ENCODE measurements around the gene DUSP3. TPM values are rescaled to one million over a fixed set of nuclear protein-coding genes. Genes with fewer than 3 reads are reported as not detected.

The DUSP3 gene
- total RNA-seq, 2 donors from 2014 or later, result 62.4 to 78.9 TPM

GRCh38 chr17:43784628-43785101 lies 5.9 kb upstream of the DUSP3 start:
- WGBS, result 58% methylated on average over 5 of the region's 5 CpGs
- no peak overlapping the region for H3K27ac ChIP-seq
- H3K9me3 ChIP-seq, result no peaks in the 10 kb centered on the region
- H3K4me3 ChIP-seq, result no peak overlapping the region
- no peaks in the 10 kb centered on the region for H3K36me3 ChIP-seq
- no peaks in the 10 kb centered on the region for H3K27me3 ChIP-seq (replicated peaks; ENCODE audit: insufficient read depth)
- intact Hi-C loops (cut with DNase I), result no loop called here
- no peak for TF ChIP-seq CTCF (IDR thresholded peaks at IDR 0.05)
- no peak for TF ChIP-seq POLR2AphosphoS5 (IDR thresholded peaks at IDR 0.05)
- TF ChIP-seq POLR2A (IDR thresholded peaks at IDR 0.05), result no peak
- DNase-seq (ENCODE audit: low spot score), result no peak
- no peaks in the 10 kb centered on the region for H3K4me1 ChIP-seq (replicated peaks)

- DNase-seq (ENCODE audit: low spot score), result no peak
- H3K27ac ChIP-seq, result no peak overlapping the region
- intact Hi-C loops (cut with DNase I), result no loop called here
- WGBS, result 82% methylated on average over 2 of the region's 2 CpGs
- H3K27me3 ChIP-seq (replicated peaks; ENCODE audit: insufficient read depth), result no peaks in the 10 kb centered on the region
- TF ChIP-seq CTCF (IDR thresholded peaks at IDR 0.05) (no peak), POLR2A (IDR thresholded peaks at IDR 0.05) (no peak), POLR2AphosphoS5 (IDR thresholded peaks at IDR 0.05) (no peak)
- H3K36me3 ChIP-seq, result no peaks in the 10 kb centered on the region
- H3K9me3 ChIP-seq, result no peaks in the 10 kb centered on the region
- no peak overlapping the region for H3K4me3 ChIP-seq
- no peaks in the 10 kb centered on the region for H3K4me1 ChIP-seq (replicated peaks)
These were observed 5.3 kb upstream of the DUSP3 start for GRCh38 chr17:43784068-43784467.

GRCh38 chr17:43782913-43783680 lies 4.3 kb upstream of the DUSP3 start:
- DNase-seq (ENCODE audit: low spot score), result no peak
- no peaks in the 10 kb centered on the region for H3K4me1 ChIP-seq (replicated peaks)
- no peaks in the 10 kb centered on the region for H3K9me3 ChIP-seq
- H3K4me3 ChIP-seq, result no peak overlapping the region
- no peak overlapping the region for H3K27ac ChIP-seq
- 75% methylated on average over 15 of the region's 15 CpGs for WGBS
- H3K36me3 ChIP-seq, result no peaks in the 10 kb centered on the region
- no peaks in the 10 kb centered on the region for H3K27me3 ChIP-seq (replicated peaks; ENCODE audit: insufficient read depth)
- TF ChIP-seq POLR2AphosphoS5 (IDR thresholded peaks at IDR 0.05) (no peak), POLR2A (IDR thresholded peaks at IDR 0.05) (no peak), CTCF (IDR thresholded peaks at IDR 0.05) (no peak)
- intact Hi-C loops (cut with DNase I), result no loop called here

- Histone ChIP-seq H3K4me3 (peak within 1 kb of the TSS; percentile 98 to 100), H3K4me1 (replicated peaks) (peaks cover 6% of the 10 kb centered on the region)
- WGBS, result 74% methylated on average over 7 of the region's 7 CpGs
These were observed 1.4 kb upstream of the DUSP3 start, which contains the start of gene CFAP97D1 for GRCh38 chr17:43780135-43780534. TSS of gene CFAP97D1 (plus strand) at chr17:43780435. CDS start at chr17:43780463, 28 bp downstream.

More at GRCh38 chr17:43780135-43780534, 1.4 kb upstream of the DUSP3 start, which contains the start of gene CFAP97D1:
- DNase-seq (ENCODE audit: low spot score), result no peak
- H3K9me3 ChIP-seq, result no peaks in the 10 kb centered on the region
- peak within 1 kb of the TSS; percentile 100 for H3K27ac ChIP-seq
- intact Hi-C loops (cut with DNase I), result no loop called here
- no peaks in the 10 kb centered on the region for H3K36me3 ChIP-seq
- H3K27me3 ChIP-seq (replicated peaks; ENCODE audit: insufficient read depth), result no peaks in the 10 kb centered on the region
- TF ChIP-seq CTCF (IDR thresholded peaks at IDR 0.05), result no peak
- no peak for TF ChIP-seq POLR2A (IDR thresholded peaks at IDR 0.05)
- TF ChIP-seq POLR2AphosphoS5 (IDR thresholded peaks at IDR 0.05), result no peak
